Osteocyte (in vitro differentiated cells): ENCODE results near the gene PDE6A. TPM values are rescaled to one million over a fixed set of nuclear protein-coding genes. Genes with fewer than 3 reads are reported as not detected.

ENCODE experiments used
- DNase-seq: peaks from one replicate; pipeline ENCODE4 v3.0.0; 2021; ENCODE audit warnings: mixed read lengths; ENCODE audit not compliant: unreplicated experiment; ENCODE audit errors: extremely low spot score
- H3K27ac Mint-ChIP-seq: one replicate; pipeline ENCODE4 v1.8.0; 2021; ENCODE audit warnings: mild to moderate bottlenecking, mixed read lengths; ENCODE audit not compliant: unreplicated experiment
- H3K27me3 Mint-ChIP-seq: one replicate; pipeline ENCODE4 v1.8.0; 2021; ENCODE audit warnings: mixed read lengths; ENCODE audit not compliant: unreplicated experiment
- H3K36me3 Mint-ChIP-seq: one replicate; pipeline ENCODE4 v1.8.0; 2021; ENCODE audit warnings: mixed read lengths; ENCODE audit not compliant: unreplicated experiment
- H3K4me1 Mint-ChIP-seq: one replicate; pipeline ENCODE4 v1.8.0; 2021; ENCODE audit warnings: mixed read lengths; ENCODE audit not compliant: unreplicated experiment
- H3K4me3 Mint-ChIP-seq: one replicate; pipeline ENCODE4 v1.8.0; 2021; ENCODE audit warnings: mild to moderate bottlenecking, moderate library complexity, mixed read lengths; ENCODE audit not compliant: unreplicated experiment
- H3K9me3 Mint-ChIP-seq: one replicate; pipeline ENCODE4 v1.8.0; 2021; ENCODE audit warnings: mixed read lengths; ENCODE audit not compliant: unreplicated experiment
- total RNA-seq: library from RNA; stranded (reverse); gene quantifications from 2 replicates; pipeline ENCODE4 v1.2.1, GENCODE V29; 2021
- TF ChIP-seq, protein P1 (sequence below): fragments of 200-600 bp; sonication (generic); IDR thresholded peaks from 2 replicates; pipeline ENCODE4 v1.5.0; 2021; ENCODE audit warnings: antibody characterized with exemption, mild to moderate bottlenecking, moderate library complexity

PDE6A gene
- total RNA-seq, 1 donor from 2014 or later: not detected

DNA sequence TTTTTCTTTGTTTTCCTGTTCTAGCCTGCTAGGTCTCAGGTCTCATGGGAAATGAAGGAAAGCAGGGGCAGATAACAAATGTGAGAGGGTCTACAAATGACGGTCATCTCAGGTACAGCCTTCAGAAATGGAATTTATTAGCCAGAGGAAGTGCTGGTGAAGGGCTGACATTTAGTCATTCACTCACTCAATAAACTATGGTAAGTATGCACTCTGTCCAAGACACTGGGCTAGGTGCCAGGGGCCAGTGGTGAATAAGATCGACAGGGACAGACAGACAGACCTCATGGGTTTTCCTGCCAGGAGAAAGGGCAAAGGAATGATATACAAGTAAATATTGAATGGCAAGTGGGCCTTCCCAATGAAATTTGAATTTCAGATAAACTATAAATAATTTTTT lies 6.3 kb downstream of the PDE6A start:
- H3K36me3 Mint-ChIP-seq: no peaks in the 10 kb centered on the region
- TF ChIP-seq, protein P1, sequence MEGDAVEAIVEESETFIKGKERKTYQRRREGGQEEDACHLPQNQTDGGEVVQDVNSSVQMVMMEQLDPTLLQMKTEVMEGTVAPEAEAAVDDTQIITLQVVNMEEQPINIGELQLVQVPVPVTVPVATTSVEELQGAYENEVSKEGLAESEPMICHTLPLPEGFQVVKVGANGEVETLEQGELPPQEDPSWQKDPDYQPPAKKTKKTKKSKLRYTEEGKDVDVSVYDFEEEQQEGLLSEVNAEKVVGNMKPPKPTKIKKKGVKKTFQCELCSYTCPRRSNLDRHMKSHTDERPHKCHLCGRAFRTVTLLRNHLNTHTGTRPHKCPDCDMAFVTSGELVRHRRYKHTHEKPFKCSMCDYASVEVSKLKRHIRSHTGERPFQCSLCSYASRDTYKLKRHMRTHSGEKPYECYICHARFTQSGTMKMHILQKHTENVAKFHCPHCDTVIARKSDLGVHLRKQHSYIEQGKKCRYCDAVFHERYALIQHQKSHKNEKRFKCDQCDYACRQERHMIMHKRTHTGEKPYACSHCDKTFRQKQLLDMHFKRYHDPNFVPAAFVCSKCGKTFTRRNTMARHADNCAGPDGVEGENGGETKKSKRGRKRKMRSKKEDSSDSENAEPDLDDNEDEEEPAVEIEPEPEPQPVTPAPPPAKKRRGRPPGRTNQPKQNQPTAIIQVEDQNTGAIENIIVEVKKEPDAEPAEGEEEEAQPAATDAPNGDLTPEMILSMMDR: no peak
- H3K4me1 Mint-ChIP-seq: peaks cover 47% of the 10 kb centered on the region
- no peaks in the 10 kb centered on the region for H3K9me3 Mint-ChIP-seq
- no peak overlapping the region for H3K4me3 Mint-ChIP-seq
- peak overlapping the region; percentile 90 for H3K27ac Mint-ChIP-seq
- no peak for DNase-seq
- no peaks in the 10 kb centered on the region for H3K27me3 Mint-ChIP-seq

DNA sequence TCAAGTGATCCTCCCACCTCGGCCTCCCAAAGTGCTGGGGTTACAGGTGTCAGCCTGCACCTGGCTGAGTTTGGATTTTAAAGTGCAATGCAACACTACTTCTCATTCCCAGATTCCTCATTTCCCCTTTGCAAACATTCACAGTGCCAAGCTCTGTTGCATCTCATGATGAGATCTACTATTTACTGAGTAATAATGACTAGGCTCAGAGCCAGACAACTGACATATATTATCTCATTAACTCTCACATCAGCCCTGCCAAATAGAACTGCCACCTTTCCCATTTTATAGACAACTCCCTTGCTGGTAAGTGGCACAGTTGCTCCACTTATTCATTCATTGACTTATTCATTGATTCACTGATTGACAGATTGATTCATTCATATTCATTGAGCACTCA lies 7.0 kb downstream of the PDE6A start:
- Mint-ChIP-seq H3K4me3 (no peak overlapping the region), H3K36me3 (no peaks in the 10 kb centered on the region), H3K27ac (peak overlapping the region; percentile 90), H3K4me1 (peaks cover 42% of the 10 kb centered on the region), H3K9me3 (no peaks in the 10 kb centered on the region), H3K27me3 (no peaks in the 10 kb centered on the region)
- TF ChIP-seq, protein P1: no peak
- no peak for DNase-seq

DNA sequence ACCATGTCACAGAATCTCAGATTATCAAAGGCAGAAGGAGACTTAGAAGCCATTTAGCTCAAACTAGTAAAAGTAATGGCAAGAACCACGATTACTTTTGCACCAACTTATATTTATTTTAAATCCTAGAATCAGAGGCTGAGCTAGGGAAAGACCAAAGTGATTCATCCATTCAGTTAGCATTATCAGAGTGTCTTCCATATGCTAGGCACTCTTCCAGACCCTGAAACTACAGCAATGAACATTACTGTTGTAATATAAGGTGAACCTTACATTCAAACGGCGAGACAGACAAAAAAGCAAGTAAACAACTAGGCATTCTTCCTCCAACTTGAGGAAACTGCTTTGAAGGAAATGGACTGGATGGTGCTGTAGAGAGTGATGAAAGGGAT lies 7.9 kb downstream of the PDE6A start:
- Mint-ChIP-seq H3K27me3 (no peaks in the 10 kb centered on the region), H3K9me3 (no peaks in the 10 kb centered on the region), H3K4me3 (no peak overlapping the region), H3K36me3 (no peaks in the 10 kb centered on the region), H3K4me1 (peaks cover 42% of the 10 kb centered on the region), H3K27ac (no peak overlapping the region)
- TF ChIP-seq, protein P1: no peak
- no peak for DNase-seq

DNA sequence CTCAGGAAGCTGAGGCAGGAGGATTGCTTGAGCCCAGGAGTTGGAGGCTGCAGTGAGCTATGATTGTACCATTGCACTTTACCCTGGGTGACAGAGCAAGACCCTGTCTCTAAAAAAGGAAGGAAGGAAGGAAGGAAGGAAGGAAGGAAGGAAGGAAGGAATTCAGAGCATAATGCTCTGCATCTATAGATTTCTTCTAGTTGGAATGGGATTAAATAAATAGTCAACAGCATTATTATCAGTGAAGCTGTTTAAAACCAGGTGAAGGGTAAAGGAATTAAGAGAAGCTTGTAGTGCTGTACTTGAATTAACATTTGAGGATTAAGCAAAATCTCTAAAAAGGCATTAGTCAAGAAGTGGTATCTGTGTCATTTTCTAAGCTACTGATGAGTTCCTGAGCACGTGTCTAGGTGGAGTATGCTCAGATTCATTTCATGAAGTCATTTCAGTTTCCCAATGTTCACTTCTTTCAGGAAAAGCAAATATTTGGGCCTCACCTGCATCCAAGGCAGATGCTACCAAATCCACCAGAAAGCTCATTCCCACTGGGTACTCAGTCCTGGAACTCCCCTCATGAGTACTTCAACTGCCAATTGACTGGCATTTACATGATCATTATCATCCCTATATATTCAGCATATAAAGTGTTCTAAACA lies 8.4 kb downstream of the PDE6A start:
- Mint-ChIP-seq H3K36me3 (no peaks in the 10 kb centered on the region), H3K4me1 (peaks cover 41% of the 10 kb centered on the region), H3K27ac (no peak overlapping the region), H3K4me3 (no peak overlapping the region), H3K27me3 (no peaks in the 10 kb centered on the region), H3K9me3 (no peaks in the 10 kb centered on the region)
- no peak for DNase-seq
- TF ChIP-seq, protein P1: no peak

DNA sequence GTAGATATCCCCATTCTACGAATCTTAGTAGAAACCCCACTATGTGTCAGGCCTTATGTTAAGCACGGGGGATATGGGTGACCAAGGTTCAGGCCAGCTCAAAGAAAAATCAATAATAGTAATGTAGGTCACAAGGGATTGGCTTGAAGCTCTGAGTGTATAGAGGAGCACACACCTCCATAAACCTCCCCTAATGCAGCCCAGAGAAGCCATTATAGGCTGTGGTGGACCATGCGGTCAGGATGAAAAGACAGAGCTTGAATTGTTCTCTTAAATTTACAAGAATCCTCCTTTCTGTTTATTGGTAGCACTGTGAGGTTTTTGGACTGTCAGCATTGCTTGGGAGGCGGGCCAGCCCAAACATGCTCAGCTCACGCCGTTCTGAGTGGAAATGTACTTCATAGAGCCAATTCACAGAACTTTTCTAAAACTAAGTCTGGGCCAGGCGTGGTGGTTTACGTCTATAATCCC lies 9.1 kb downstream of the PDE6A start:
- Mint-ChIP-seq H3K4me3 (no peak overlapping the region), H3K4me1 (peaks cover 43% of the 10 kb centered on the region), H3K36me3 (no peaks in the 10 kb centered on the region), H3K27me3 (no peaks in the 10 kb centered on the region), H3K9me3 (no peaks in the 10 kb centered on the region), H3K27ac (no peak overlapping the region)
- DNase-seq: no peak
- TF ChIP-seq, protein P1: no peak
